GM19238 (cell line): Measurements from ENCODE around the gene PRELID2.
"Not testable (repeated sequence)": the region's sequence is repeated elsewhere in the genome, so short reads cannot be mapped to it uniquely, and the experiment has no call there.

Experiments
- DNase-seq: peaks from one replicate; pipeline ENCODE4 v3.0.0; 2011; ENCODE audit warnings: low spot score; ENCODE audit not compliant: insufficient read length

The PRELID2 gene

GRCh38 chr5:145840458-145841132, 5.5 kb upstream of the PRELID2 start:
- DNase-seq: no peak

DNA sequence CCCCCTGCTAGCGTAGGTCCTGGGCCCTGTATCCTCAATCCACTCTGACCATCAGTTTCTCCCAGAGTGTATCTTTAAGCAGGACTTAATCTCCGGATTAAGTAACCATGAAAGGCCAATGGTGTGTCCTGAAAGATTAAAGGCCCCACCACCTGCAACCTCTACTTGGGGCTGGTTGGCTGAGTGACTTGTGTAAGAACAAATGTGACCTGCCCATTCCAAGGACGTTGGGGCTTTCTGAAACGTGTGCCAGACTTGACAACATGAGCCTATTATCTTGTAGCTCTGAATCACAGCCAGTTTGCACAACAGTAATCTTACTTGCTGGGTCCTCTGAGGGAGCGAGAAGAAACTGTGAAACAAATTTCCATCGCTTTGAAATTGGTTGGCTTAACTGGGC, 3.1 kb upstream of the PRELID2 start:
- no peak for DNase-seq

- DNase-seq: not testable (repeated sequence)
Observed at GRCh38 chr5:145836241-145836640, 1.1 kb upstream of the PRELID2 start.

DNA sequence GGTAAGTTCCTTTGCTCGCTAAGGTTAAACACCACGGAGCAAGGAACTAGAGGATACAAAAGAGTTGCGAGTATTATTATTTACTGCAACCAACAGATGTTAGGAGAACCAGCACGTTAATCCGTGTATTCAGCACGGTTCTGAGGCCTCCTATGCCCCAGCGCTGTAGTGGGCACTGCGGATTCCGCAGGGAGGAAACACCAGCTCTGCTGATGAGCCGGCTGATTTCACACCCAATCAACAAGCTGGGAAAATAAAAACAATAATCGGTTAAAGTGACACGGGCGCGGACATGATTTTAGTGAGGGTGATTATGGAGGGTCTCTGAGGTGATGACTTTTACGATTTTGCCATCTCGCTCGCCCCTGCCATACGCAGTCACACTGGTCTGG, 702 bp upstream of the PRELID2 start:
- no peak for DNase-seq

DNA sequence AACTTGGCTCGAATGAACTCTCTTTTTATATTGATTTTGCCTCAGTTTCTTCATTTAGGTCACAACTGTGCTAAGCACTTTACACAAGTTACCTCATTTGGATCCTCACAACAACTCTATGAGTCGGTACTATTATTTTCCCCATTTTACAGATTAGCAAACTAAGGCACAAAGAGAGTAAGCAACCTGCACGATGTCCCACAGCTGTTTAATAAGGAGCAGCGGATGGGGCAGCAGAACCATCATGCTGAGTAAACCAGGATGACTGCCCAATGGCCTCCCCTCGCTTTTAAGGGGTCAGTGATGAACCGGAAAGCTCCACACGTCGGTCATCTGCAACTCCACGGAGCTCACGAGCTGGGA, 607 bp downstream of the PRELID2 start:
- DNase-seq: no peak

DNA sequence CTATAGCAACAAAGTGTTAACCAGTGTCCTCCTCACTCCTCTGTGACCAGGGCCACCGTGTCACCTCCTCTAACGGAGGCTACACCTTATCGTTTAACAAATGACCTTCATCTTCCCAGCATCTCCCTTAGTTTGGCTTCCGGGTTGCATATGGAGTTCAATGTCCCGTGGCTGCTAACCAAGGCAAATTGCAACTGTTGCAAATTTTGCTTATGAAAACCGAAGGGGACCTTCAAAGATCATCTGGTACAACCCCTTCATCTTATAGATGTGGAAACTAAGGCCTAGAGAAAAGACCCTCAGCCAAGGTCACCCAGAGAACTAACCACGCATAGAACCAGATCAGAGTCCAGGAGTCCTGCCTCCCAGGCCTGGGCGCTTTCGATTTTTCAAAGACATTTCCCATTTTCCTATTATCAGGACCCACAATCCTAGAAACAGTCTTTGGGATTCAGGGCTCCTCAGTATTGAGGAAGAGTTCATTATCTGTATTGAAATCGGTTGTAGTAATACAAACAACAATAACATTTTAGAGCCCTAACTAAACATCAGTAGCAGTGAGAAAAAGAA, 1.4 kb downstream of the PRELID2 start:
- DNase-seq: no peak

DNA sequence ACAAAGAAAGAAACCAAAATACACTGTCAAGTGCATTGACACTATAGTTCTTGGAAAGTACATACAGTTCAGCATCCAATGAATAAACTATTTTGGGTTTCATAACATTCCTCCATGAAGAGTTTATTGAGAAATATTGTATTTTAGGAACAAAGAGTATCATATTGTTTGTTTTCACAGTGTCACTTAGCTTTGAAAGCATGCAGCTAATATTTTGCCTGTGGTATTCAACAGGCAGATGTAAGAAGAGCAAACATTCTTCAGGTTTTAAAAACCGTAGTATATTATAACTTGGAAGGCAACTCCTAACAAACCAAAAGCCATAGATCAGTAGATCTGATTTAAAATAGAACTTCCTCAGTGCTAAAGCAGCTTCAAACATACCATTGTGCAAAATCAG, 4.5 kb downstream of the PRELID2 start:
- no peak for DNase-seq

GRCh38 chr5:145829708-145830361, 5.3 kb downstream of the PRELID2 start:
- DNase-seq: no peak

GRCh38 chr5:145826895-145827674, 8.1 kb downstream of the PRELID2 start:
- DNase-seq: no peak

GRCh38 chr5:145825751-145826180, 9.4 kb downstream of the PRELID2 start:
- no peak for DNase-seq

- no peak for DNase-seq
Observed at GRCh38 chr5:145824040-145824439, 11.1 kb downstream of the PRELID2 start.

DNA sequence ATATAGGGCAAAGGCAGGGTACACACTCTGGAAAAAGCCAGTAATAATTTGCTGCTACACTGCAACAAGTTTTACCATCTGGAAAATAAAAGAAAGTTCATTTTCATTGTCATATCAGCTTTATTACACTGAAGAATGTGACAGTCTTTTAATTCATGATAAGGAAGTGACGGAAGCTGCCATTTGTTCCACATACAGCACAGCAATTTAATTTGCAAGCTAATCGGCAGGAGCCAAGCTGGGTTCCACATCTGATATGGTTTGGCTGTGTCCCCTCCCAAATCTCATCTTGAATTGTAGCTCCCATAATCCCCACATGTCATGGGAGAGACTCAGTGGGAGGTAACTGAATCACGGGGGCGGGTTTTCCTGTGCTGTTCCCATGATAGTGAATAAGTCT, 16.5 kb downstream of the PRELID2 start:
- no peak for DNase-seq

DNA sequence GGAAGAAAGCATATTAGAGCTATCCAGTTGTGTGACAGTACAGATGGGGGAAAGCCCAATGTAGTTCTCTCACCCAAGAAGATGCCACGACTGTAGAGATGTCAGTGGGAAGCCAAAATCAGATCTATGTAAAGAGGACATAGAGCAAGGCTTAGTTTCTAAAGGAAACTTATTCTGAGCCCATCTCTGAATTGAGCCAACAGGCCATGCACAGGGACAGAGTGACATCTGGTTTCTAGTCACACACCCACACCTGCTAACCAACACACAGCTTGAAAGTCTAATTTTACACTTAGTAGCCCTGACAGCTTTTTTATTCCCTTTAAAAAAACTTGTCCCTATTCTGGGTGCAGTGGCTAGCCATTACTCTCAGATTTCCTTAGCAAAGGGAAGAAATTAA, 22.3 kb downstream of the PRELID2 start:
- DNase-seq: no peak

DNA sequence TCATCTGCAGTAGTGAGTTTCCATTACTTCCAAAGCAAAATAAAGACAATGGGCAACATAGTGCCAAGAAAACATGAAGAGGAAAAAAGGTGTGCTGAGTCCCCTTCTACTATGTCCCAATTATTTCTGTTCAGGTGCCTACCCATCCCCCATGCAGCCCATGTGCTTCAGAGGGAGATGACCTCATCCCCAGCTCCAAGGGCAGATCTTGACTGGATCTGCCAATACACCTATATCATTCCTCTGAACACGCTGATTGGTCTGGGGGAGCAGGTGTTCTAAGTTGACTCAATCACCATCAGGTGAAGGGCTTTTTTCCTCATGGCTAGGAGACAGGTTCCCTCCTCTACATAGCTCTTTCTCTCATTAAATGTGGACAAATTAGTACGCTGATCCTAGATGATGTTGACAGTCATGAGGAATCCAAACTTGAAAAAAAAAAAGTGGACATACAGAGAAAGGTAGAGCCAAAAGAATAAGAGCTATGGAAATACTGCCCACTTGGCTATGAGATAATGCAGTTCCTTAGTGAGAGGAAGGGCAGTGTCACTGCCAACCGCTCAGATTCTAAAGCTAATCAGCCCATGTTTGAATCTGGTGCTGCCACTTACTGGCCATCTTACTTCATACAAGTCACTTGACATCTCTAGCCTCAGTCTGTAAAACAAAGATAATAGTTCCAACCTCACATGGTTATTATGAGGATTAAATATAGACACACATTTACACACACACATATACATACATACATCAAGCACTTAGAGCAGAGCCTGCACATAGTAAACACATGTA, 23.1 kb downstream of the PRELID2 start:
- no peak for DNase-seq

DNA sequence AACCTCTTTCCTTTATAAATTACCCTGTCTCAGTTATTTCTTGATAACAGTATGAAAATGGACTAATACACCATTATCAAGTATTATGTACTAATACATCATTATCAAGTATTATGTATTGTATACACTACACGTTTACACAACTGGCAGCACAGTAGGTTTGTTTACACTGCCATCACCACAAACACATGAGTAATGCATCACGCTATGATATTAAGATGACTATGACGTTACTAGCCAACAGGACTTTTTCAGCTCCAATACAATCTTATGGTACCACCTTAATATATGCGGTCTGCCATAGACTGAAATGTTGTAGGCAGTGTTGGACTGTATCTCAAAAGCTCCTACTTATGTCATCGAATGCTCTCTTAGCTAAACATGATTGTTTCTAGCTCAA, 28.2 kb downstream of the PRELID2 start:
- DNase-seq: no peak

GRCh38 chr5:145805819-145806218, 29.3 kb downstream of the PRELID2 start:
- DNase-seq: no peak

DNA sequence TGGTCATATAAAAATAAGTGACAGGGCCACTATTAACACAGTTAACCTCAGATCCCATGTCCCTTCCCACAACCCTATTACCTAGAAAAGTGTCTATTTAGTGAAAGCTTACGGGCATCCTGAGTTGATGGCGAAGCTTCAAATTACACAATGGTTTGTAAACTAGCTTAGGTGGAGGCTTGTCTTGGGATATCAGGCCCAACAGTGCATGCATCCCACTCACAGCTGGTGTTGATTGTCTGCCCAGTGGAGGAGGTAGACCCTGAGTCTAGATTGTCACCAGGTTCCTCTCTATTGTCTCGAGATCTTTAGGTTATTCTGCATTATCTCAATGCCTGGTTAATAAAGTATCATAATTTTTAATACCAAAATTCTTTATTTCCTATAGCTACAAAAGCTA, 30.4 kb downstream of the PRELID2 start:
- DNase-seq: no peak

- no peak for DNase-seq
Observed at GRCh38 chr5:145803112-145804004, 31.8 kb downstream of the PRELID2 start.

- no peak for DNase-seq
Observed at GRCh38 chr5:145801195-145801594, 33.9 kb downstream of the PRELID2 start.

DNA sequence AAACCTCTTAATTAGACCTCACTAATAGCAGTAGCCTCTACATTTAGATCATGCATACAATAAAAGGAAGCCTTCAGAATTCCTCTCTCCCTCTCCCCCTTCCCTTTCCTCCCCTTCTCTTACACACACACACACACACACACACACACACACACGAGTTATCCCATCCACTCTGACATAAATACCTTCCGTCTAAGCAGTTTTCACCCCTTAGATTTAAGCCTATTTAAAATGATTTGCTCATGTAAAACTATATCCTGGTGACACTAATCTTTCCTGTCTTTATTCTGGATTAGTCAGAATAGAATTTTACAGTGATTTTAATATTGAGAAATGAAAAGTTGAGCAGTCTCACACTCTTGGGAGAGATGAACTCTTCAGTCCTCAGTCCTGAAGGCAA, 35.0 kb downstream of the PRELID2 start:
- no peak for DNase-seq
